ENCODE results near the gene SULF2.

SULF2 gene

GRCh38 chr20:47783828-47784598, 1.3 kb downstream of the SULF2 start:
- DNase-seq: no peak

GRCh38 chr20:47782920-47783552, 2.2 kb downstream of the SULF2 start:
- no peak for DNase-seq

DNA sequence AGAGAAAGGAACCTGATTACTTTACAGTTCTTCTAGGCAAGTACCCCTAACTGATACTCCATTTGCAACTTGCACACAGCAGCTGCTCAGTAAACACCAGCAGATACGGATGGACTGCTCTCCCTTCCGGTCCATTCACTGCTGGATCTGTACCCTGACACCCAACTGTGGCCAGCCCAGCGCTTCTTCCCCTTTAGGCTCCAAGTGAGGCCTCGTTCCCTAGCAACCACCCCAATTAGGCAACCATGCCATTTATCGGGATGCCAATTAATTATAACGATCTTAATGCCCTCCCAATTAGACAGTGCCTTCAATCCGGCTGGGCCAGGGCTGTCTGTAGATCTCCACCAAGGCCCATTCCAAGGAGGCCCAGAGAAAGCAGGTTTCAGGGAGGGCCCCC, 3.2 kb downstream of the SULF2 start:
- no peak for DNase-seq

- no peak for DNase-seq
Measured at GRCh38 chr20:47781632-47782031, 3.6 kb downstream of the SULF2 start.

GRCh38 chr20:47780720-47781389, 4.4 kb downstream of the SULF2 start:
- no peak for DNase-seq

- no peak for DNase-seq
Measured at GRCh38 chr20:47778398-47779354, 6.6 kb downstream of the SULF2 start.

- DNase-seq: no peak
Measured at GRCh38 chr20:47777220-47777619, 8.1 kb downstream of the SULF2 start.

DNA sequence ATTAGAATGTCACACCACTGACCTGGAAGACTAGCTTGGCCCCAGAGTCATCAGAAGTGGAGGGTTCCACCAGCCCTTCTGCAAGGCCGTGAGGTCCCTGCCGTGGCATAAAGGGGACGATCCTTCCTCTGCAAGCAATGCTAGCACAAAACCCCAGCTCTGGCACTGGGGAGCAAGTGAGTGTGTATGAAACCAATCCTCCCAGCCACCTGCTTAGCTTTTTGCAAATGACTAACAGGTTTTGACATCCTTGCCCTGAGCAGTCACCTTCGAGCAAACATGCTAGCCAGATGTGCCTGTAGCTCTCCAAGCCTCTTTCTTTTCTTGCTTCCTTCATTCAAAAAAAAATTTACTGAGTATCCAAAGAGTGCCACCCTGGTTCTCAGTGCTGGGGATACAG, 8.6 kb downstream of the SULF2 start:
- no peak for DNase-seq

- no peak for DNase-seq
Measured at GRCh38 chr20:47775841-47776240, 9.4 kb downstream of the SULF2 start.

- no peak for DNase-seq
Measured at GRCh38 chr20:47775039-47775438, 10.2 kb downstream of the SULF2 start.

GRCh38 chr20:47774131-47774777, 11.0 kb downstream of the SULF2 start:
- DNase-seq: no peak

GRCh38 chr20:47773371-47773786, 11.9 kb downstream of the SULF2 start:
- no peak for DNase-seq

GRCh38 chr20:47770935-47771334, 14.3 kb downstream of the SULF2 start:
- DNase-seq: no peak

DNA sequence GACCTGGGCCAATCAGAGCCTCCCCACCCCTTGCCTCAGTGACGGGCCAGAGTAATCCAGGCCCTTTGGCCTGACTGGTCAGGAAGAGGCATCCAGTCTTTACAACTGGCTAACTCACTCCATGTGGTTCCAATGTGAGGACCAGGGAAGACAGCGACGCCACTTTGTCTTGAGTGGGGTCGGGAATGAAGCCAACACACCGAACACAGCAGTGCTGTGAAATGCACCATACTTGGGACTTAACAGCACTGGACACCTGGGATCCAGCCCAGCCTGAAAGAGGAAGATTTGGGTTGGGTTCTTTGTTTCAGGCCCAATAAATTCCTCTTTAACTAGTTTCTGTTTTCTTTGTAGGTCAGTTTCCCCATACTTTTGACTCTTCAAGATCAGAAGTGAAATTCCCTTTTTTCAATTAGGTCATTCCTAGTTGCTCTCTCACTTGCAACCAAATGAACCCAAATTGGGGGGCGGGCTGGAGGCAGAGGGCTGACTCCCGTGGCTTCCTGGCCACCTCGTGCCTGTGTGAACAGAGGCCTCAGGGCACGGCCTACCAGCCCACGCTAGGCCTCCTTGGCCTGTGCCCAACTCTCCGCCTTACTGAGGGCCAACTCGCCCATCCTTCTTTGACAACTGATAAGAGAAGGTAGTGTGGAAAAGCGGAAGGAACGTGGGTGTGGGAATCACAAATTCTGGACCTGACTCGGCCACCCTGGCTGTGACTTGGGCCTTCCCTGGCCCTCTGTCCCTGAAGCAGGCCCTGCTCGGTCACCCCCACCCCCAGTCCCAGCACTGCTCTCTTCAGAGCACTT, 17.1 kb downstream of the SULF2 start:
- no peak for DNase-seq

GRCh38 chr20:47765691-47766594, 19.3 kb downstream of the SULF2 start:
- no peak for DNase-seq

DNA sequence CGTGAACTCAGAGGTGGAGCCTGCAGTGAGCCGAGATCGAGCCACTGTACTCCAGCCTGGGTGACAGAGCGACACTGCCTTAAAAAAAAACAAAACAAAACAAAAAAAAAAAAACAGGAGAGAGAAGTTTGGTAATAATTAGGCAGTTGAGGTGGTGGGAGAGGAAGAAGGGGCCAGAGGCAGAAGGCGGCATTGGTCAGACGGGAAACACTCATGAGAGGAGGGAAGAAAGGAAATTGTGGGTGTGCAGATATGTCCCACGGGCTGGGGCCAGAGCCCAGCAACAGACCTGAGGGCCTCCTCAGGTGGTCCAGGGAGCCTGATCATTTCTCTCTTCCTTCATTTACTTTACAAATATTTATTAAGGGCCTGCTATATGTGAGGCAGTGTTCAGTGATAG, 20.0 kb downstream of the SULF2 start:
- DNase-seq: no peak

DNA sequence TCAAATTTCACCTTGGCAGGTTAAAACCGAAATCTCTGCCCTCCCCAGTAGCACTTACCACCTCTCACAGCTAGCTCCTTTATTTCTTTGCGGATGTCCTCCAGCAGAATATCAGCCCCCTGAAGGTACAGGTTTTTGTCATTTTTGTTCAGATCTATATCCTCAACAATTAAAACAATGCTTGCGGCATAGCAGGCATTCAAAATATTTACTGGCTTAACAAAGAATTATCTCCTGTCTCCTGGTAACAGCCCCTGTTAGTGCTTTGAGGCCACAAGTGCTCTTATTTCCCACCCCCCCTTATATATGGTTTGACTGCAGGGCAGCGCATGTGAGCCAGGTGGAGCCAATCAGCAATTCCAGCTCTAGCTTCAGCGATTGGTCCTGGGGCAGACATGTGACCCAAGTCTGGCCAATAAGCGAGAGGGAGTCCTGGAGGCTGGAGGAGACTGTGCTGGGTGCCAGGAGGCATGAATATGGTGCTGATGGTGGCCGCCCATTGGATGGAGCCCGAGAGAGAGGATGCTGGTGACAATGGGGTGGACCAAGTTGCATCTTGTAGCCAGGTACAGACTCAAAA, 21.0 kb downstream of the SULF2 start:
- no peak for DNase-seq

DNA sequence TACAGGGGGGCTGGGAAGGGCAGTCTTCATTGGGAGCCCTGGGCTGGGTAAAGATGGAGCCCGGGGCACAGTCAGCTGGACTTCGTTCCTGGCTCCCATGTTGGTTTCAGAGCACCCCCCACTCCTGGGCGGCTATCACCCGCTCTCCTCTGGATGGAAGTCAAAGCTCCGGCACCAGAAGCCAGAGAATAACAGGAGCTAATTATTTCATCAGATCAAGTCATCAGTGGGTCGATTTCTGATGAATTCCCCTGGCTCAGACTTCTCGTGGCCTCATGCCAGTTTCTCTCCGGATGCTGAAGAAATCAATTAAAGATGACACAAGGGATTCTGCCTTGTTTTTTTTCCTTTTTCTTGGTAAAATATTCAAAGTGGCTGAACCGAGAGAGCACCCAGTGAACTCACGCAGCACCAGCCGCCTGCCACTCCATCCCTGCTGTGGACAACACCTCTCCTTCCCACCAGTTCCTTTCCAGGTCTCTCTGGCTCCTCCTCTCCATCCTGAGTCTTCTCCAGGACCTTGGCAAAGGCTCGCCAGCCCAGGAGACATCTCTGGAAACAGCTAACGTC, 22.5 kb downstream of the SULF2 start:
- DNase-seq: no peak

DNA sequence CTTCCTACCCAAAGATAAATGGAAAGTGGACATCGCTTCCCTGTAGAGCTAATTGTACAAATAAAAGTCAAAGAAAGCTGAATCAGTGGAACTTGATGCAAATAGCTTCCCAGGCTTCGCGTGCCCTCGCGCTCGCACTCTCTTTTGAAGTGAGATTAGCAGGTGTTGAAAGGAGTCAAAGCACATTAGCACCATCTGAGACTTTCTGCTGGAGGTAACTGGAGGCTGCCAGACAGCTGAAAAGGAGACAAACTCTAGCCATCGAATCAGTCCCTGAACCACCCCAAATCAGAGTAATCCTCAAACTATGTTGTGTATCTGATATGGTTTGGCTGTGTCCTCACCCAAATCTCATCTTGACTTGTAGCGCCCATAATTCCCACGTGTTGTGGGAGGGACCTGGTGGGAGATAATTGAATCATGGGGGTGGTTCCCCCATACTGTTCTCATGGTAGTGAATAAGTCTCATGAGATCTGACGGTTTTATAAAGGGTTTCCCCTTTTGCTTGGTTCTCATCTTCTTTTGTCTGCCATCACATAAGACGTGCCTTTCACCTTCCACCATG, 23.7 kb downstream of the SULF2 start:
- DNase-seq: no peak

Data from activated CD4-positive, alpha-beta T cell treated with anti-CD3 and anti-CD28 coated beads, Interleukin-2, amount 50 U/mL, for 1 hour (primary cell).